ENCODE results near the gene DUSP8.

GRCh38 chr11:1548221-1549070 is 23.6 kb downstream of the DUSP8 start:
- TF ChIP-seq ARNTL (CRISPR knock-in tag; IDR thresholded peaks at IDR 0.05; ENCODE audit: borderline replicate concordance, low read depth) (no peak), BACH2 (CRISPR knock-in tag; IDR thresholded peaks at IDR 0.05; ENCODE audit: borderline replicate concordance) (no peak), RARB (CRISPR knock-in tag; IDR thresholded peaks at IDR 0.05) (no peak), POU6F1 (CRISPR knock-in tag; IDR thresholded peaks at IDR 0.05; ENCODE audit: borderline replicate concordance, low read depth) (no peak), TCF4 (CRISPR knock-in tag; IDR thresholded peaks at IDR 0.05; ENCODE audit: borderline replicate concordance) (no peak), ZNF8 (CRISPR knock-in tag; IDR thresholded peaks at IDR 0.05) (no peak), ISL1 (CRISPR knock-in tag; IDR thresholded peaks at IDR 0.05) (no peak), TOX (CRISPR knock-in tag; IDR thresholded peaks at IDR 0.05; ENCODE audit: borderline replicate concordance) (no peak), ZC3H10 (CRISPR knock-in tag; IDR thresholded peaks at IDR 0.05) (no peak), PATZ1 (CRISPR knock-in tag; IDR thresholded peaks at IDR 0.05; ENCODE audit: borderline replicate concordance) (no peak)

Data from SK-N-SH treated with all-trans-retinoic acid at 6 μM for 48 hours (cell line).